GM19351 (cell line): ENCODE results near the gene CCN5.
A peak's percentile ranks its signal among the peaks of the same experiment; 100 is the strongest.

Experiments used
- ATAC-seq: cut with Tn5 transposase; IDR thresholded peaks from one replicate; pipeline ENCODE4 v1.9.1; 2021; ENCODE audit warnings: mild to moderate bottlenecking, moderate library complexity; ENCODE audit not compliant: unreplicated experiment

CCN5 gene

GRCh38 chr20:44735816-44736169 is 20.6 kb downstream of the CCN5 start:
- no peak for ATAC-seq

- no peak for ATAC-seq
Measured at GRCh38 chr20:44736170-44737021, 21.2 kb downstream of the CCN5 start.

- no peak for ATAC-seq
Measured at GRCh38 chr20:44737116-44737515, 21.9 kb downstream of the CCN5 start.

- ATAC-seq: no peak
Measured at GRCh38 chr20:44738813-44739477, 23.8 kb downstream of the CCN5 start.

GRCh38 chr20:44739942-44740341 is 24.8 kb downstream of the CCN5 start:
- no peak for ATAC-seq

GRCh38 chr20:44742304-44743079 is 27.3 kb downstream of the CCN5 start:
- ATAC-seq: no peak

- no peak for ATAC-seq
Measured at GRCh38 chr20:44743080-44743701, 28.0 kb downstream of the CCN5 start.

GRCh38 chr20:44743916-44744655 is 28.9 kb downstream of the CCN5 start:
- ATAC-seq: no peak

GRCh38 chr20:44745122-44745597 is 30.0 kb downstream of the CCN5 start:
- ATAC-seq: no peak

- ATAC-seq: no peak
Measured at GRCh38 chr20:44745598-44746366, 30.6 kb downstream of the CCN5 start, which contains the start of gene KCNK15. Gene KCNK15 (plus strand): TSS chr20:44745865. CDS start chr20:44745911, 46 bp downstream.

- no peak for ATAC-seq
Measured at GRCh38 chr20:44746367-44747165, 31.4 kb downstream of the CCN5 start.

- ATAC-seq: peak; percentile 58
Measured at GRCh38 chr20:44747166-44748004, 32.2 kb downstream of the CCN5 start.

GRCh38 chr20:44748005-44748370 is 32.8 kb downstream of the CCN5 start:
- ATAC-seq: no peak

- no peak for ATAC-seq
Measured at GRCh38 chr20:44750081-44750805, 35.1 kb downstream of the CCN5 start.

GRCh38 chr20:44752099-44752931 is 37.1 kb downstream of the CCN5 start:
- no peak for ATAC-seq

GRCh38 chr20:44754554-44754953 is 39.4 kb downstream of the CCN5 start:
- ATAC-seq: no peak
